ENCODE data around the gene C7.
A peak's percentile ranks its signal among the peaks of the same experiment; 100 is the strongest.
"Not testable (repeated sequence)": the region's sequence is repeated elsewhere in the genome, so short reads cannot be mapped to it uniquely, and the experiment has no call there.

The C7 gene

DNA sequence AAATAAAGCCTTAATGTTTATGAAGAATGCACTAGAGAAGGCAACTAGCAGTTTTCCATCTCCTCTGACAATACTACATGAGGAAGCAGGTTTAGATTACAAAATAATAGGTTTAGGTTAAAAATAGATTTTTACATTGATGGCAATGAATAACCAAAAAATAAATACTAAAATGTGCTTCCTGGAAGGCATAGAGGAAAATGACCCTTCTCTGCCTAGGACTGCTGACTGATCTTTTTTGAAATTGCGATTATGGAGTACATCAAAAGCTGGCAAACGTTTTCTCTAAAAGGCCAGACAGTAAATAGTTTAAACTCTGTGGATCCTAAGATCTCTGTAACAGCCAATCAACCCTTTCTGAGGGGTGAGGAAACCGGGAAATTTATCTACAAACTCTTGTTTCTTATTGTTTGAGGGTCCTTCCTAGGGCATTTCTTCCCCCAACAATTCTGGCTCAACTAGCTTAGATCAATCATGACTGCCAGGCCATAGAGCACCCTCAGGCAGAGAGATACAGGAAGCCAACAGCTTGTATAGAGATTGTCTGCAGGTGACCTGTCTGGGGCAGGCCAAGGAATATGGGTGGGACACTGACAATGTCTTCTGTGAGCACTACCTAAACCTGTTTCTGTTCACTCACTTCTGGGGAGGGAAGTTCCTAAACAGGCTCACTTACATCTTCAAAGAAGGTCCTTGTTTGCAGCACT, 94.5 kb downstream of the C7 start:
- no peak for DNase-seq (ENCODE audit: low spot score)
- no peaks in the 10 kb centered on the region for H3K36me3 ChIP-seq (ENCODE audit: low read depth)
- TF ChIP-seq CTCF (IDR thresholded peaks at IDR 0.05; ENCODE audit: poor library complexity, severe bottlenecking): no peak
- no peak overlapping the region for H3K27ac ChIP-seq (ENCODE audit: poor library complexity, severe bottlenecking)
- H3K4me1 ChIP-seq (ENCODE audit: insufficient read depth, poor library complexity, severe bottlenecking): no peaks in the 10 kb centered on the region
- no peaks in the 10 kb centered on the region for H3K9me3 ChIP-seq (ENCODE audit: severe bottlenecking)
- no peak for ATAC-seq (ENCODE audit: low read depth)
- H3K27me3 ChIP-seq (ENCODE audit: insufficient read depth, poor library complexity, severe bottlenecking): no peaks in the 10 kb centered on the region
- H3K4me3 ChIP-seq (ENCODE audit: severe bottlenecking): no peak overlapping the region

DNA sequence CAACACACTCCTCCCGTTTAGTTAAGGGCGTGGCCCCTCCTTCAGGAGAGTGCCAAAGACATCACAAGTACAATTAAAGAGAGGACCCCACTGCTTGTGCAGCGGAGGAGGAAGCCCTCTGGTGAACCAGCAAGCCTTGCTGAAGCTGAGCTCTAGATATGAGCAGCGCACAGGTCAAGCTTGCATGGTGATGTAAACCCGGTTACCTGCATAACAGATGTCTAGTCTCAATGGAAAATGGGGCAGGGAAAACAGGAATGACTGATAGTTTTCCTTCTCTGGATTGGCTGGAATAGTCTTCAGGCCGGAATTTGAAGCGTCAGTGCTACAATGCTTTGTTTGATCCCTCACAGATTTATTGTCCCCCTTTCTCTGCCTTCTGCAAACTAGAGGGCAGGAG, 95.6 kb downstream of the C7 start:
- Histone ChIP-seq H3K4me1 (ENCODE audit: insufficient read depth, poor library complexity, severe bottlenecking) (peaks cover 10% of the 10 kb centered on the region), H3K36me3 (ENCODE audit: low read depth) (no peaks in the 10 kb centered on the region), H3K27ac (ENCODE audit: poor library complexity, severe bottlenecking) (no peak overlapping the region), H3K4me3 (ENCODE audit: severe bottlenecking) (no peak overlapping the region), H3K27me3 (ENCODE audit: insufficient read depth, poor library complexity, severe bottlenecking) (no peaks in the 10 kb centered on the region), H3K9me3 (ENCODE audit: severe bottlenecking) (no peaks in the 10 kb centered on the region)
- TF ChIP-seq CTCF (IDR thresholded peaks at IDR 0.05; ENCODE audit: poor library complexity, severe bottlenecking): no peak
- DNase-seq (ENCODE audit: low spot score) (no peak), ATAC-seq (ENCODE audit: low read depth) (no peak)

GRCh38 chr5:41009232-41009631, 99.9 kb downstream of the C7 start:
- H3K36me3 ChIP-seq (ENCODE audit: low read depth): no peaks in the 10 kb centered on the region
- ATAC-seq (ENCODE audit: low read depth) (peak; percentile 89), DNase-seq (ENCODE audit: low spot score) (no peak)
- peaks cover 10% of the 10 kb centered on the region for H3K4me1 ChIP-seq (ENCODE audit: insufficient read depth, poor library complexity, severe bottlenecking)
- TF ChIP-seq CTCF (IDR thresholded peaks at IDR 0.05; ENCODE audit: poor library complexity, severe bottlenecking): no peak
- no peak overlapping the region for H3K27ac ChIP-seq (ENCODE audit: poor library complexity, severe bottlenecking)
- no peaks in the 10 kb centered on the region for H3K9me3 ChIP-seq (ENCODE audit: severe bottlenecking)
- no peak overlapping the region for H3K4me3 ChIP-seq (ENCODE audit: severe bottlenecking)
- no peaks in the 10 kb centered on the region for H3K27me3 ChIP-seq (ENCODE audit: insufficient read depth, poor library complexity, severe bottlenecking)

DNA sequence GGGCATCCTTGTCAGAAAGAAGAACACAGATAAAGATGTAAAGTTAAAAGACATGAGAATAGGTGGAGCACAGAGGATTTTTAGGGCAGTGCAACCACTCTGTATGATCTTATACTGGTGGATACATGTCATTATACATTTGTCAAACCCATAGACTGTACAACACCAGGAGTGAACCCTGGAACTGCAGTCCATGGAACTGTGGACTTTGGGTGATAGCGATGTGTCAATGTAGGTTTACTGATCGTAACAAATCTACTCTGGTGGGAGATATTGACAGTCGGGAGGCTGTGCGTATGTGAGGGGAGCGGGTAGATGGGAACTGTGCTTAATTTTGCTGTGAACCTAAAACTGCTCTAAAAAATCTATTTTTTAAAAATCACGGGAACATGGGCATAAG, 101.3 kb downstream of the C7 start:
- no peak for TF ChIP-seq CTCF (IDR thresholded peaks at IDR 0.05; ENCODE audit: poor library complexity, severe bottlenecking)
- H3K9me3 ChIP-seq (ENCODE audit: severe bottlenecking): no peaks in the 10 kb centered on the region
- H3K27ac ChIP-seq (ENCODE audit: poor library complexity, severe bottlenecking): no peak overlapping the region
- H3K4me3 ChIP-seq (ENCODE audit: severe bottlenecking): no peak overlapping the region
- DNase-seq (ENCODE audit: low spot score) (no peak), ATAC-seq (ENCODE audit: low read depth) (no peak)
- no peaks in the 10 kb centered on the region for H3K27me3 ChIP-seq (ENCODE audit: insufficient read depth, poor library complexity, severe bottlenecking)
- H3K4me1 ChIP-seq (ENCODE audit: insufficient read depth, poor library complexity, severe bottlenecking): peaks cover 10% of the 10 kb centered on the region
- H3K36me3 ChIP-seq (ENCODE audit: low read depth): no peaks in the 10 kb centered on the region

- H3K27ac ChIP-seq (ENCODE audit: poor library complexity, severe bottlenecking): no peak overlapping the region
- DNase-seq (ENCODE audit: low spot score) (no peak), ATAC-seq (ENCODE audit: low read depth) (no peak)
- no peaks in the 10 kb centered on the region for H3K36me3 ChIP-seq (ENCODE audit: low read depth)
- H3K27me3 ChIP-seq (ENCODE audit: insufficient read depth, poor library complexity, severe bottlenecking): no peaks in the 10 kb centered on the region
- no peak overlapping the region for H3K4me3 ChIP-seq (ENCODE audit: severe bottlenecking)
- TF ChIP-seq CTCF (IDR thresholded peaks at IDR 0.05; ENCODE audit: poor library complexity, severe bottlenecking): no peak
- no peaks in the 10 kb centered on the region for H3K9me3 ChIP-seq (ENCODE audit: severe bottlenecking)
- H3K4me1 ChIP-seq (ENCODE audit: insufficient read depth, poor library complexity, severe bottlenecking): peaks cover 10% of the 10 kb centered on the region
Observed at GRCh38 chr5:41012318-41012717, 103.0 kb downstream of the C7 start.

DNA sequence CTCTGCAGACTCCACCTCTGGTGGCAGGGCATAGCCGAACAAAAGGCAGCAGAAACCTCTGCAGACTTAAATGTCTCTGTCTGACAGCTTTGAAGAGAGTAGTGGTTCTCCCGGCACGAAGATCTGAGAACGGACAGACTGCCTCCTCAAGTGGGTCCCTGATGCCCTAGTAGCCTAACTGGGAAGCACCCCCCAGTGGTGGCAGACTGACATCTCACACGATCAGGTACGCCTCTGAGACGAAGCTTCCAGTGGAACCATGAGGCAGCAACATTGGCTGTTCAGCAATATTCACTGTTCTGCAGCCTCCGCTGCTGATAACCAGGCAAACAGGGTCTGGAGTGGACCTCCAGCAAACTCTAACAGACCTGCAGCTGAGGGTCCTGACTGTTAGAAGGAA, 113.3 kb downstream of the C7 start:
- ATAC-seq (ENCODE audit: low read depth); H3K9me3 ChIP-seq (ENCODE audit: severe bottlenecking); H3K4me3 ChIP-seq (ENCODE audit: severe bottlenecking); H3K27ac ChIP-seq (ENCODE audit: poor library complexity, severe bottlenecking); H3K36me3 ChIP-seq (ENCODE audit: low read depth); H3K4me1 ChIP-seq (ENCODE audit: insufficient read depth, poor library complexity, severe bottlenecking); H3K27me3 ChIP-seq (ENCODE audit: insufficient read depth, poor library complexity, severe bottlenecking); DNase-seq (ENCODE audit: low spot score): not testable (repeated sequence)

Measured in RWPE2 (cell line).